GM19193 (cell line): ENCODE results near the gene CCNY.

Source experiments
- POLR2A ChIP-seq: IDR thresholded peaks from 4 replicates; pipeline ENCODE4 v1.6.1; 2011; ENCODE audit not compliant: insufficient read depth, insufficient read length; ENCODE audit errors: extremely low read depth

CCNY gene

DNA sequence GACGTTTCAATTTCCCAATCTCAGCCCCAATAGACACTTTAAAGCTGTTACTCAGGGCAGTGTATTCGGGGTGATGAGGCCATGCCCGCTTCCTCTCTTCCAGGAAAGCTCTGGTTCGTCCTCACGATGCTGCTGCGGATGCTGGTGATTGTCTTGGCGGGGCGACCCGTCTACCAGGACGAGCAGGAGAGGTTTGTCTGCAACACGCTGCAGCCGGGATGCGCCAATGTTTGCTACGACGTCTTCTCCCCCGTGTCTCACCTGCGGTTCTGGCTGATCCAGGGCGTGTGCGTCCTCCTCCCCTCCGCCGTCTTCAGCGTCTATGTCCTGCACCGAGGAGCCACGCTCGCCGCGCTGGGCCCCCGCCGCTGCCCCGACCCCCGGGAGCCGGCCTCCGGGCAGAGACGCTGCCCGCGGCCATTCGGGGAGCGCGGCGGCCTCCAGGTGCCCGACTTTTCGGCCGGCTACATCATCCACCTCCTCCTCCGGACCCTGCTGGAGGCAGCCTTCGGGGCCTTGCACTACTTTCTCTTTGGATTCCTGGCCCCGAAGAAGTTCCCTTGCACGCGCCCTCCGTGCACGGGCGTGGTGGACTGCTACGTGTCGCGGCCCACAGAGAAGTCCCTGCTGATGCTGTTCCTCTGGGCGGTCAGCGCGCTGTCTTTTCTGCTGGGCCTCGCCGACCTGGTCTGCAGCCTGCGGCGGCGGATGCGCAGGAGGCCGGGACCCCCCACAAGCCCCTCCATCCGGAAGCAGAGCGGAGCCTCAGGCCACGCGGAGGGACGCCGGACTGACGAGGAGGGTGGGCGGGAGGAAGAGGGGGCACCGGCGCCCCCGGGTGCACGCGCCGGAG, 271.4 kb downstream of the CCNY start:
- no peak for TF ChIP-seq POLR2A

DNA sequence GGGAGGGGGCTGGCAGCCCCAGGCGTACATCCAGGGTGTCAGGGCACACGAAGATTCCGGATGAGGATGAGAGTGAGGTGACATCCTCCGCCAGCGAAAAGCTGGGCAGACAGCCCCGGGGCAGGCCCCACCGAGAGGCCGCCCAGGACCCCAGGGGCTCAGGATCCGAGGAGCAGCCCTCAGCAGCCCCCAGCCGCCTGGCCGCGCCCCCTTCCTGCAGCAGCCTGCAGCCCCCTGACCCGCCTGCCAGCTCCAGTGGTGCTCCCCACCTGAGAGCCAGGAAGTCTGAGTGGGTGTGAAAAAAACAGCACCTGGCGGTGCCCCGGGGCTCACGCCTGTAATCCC, 272.0 kb downstream of the CCNY start:
- TF ChIP-seq POLR2A = no peak

DNA sequence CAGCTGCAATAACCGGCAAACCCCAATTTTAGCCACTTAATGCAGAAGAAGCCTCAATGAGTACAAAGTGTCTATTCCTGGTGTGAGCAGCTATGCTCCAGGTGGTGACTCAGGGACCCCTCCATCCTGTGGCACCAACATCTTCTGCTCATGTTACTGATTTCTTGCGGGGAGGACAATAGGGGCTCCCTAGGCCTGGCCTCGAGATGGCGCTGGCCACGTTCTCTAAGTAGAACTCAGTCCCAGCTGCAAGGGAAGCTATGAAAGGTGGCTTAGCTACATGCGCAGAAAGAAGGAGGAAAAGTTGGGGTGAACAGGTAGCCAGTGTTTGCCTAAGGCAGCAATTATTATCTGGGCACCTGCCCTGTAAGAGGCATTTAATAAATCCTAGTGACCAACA, 275.4 kb downstream of the CCNY start:
- TF ChIP-seq POLR2A = no peak

GRCh38 chr10:35612385-35613106, 276.2 kb downstream of the CCNY start:
- TF ChIP-seq POLR2A = no peak

GRCh38 chr10:35613107-35613440, 276.8 kb downstream of the CCNY start:
- TF ChIP-seq POLR2A = no peak

DNA sequence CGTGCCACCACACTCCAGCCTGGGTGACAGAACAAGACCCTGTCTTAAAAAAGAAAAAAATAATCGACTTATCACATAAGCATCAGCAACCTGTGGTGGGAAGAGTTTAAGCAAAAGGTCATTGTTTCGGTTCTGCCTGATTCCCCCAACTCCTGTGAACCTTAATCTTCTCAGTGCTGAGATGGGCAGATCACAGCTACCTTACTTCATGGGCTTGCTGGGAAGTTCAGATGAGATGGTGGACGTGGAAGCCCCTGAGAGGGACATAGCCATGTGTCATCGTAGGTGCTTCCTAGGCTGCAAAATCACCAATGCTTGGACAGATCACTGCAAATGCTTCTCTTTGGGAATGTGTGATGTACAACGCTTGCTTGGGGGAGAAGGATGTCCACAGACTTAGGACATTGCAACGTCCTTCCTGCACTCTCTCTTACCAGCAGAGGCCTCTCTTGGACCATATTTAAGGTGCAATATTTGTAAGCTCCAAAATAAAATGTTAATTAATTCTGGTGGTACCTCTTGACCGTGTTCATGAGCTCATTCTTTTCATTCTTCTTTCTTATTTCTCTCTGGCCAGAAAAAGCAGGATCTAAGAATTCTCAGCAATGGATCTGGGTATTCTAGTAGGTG, 277.4 kb downstream of the CCNY start:
- no peak for TF ChIP-seq POLR2A

- no peak for TF ChIP-seq POLR2A
Observed at GRCh38 chr10:35614312-35614711, 278.0 kb downstream of the CCNY start.
